ENCODE data around the gene BSPRY. TPM values are rescaled to one million over a fixed set of nuclear protein-coding genes. Genes with fewer than 3 reads are reported as not detected.

Gene BSPRY
- total RNA-seq, 1 experiment from 2014 or later, result 6.4 TPM

DNA sequence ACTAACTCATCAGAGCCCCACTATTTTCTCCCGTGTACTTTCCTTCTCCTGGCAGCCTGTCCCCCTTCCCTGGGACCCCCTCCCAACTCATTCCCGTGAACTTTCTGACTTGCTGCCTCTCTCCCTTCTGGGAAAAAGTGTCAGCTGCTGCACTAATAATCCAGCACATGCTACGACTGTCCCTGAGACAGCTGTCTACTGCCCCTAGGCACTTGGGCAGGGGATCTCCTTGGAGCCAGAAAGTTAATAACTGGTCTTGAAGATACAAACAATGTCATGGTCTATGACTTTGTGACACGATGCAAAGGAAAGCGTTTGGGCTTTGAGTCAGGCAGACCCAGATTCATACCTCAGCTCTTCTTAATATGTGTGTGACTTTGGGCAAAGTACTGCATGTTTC lies 36.1 kb upstream of the BSPRY start (continued):
- TF ChIP-seq FOXP4 (CRISPR knock-in tag; IDR thresholded peaks at IDR 0.05) (no peak), ZNF138 (CRISPR knock-in tag; conservative IDR thresholded peaks at IDR 0.05) (no peak), KAT7 (CRISPR knock-in tag; IDR thresholded peaks at IDR 0.05; ENCODE audit: borderline replicate concordance) (no peak), GABPB1 (CRISPR knock-in tag; IDR thresholded peaks at IDR 0.05) (no peak), SOX15 (CRISPR knock-in tag; IDR thresholded peaks at IDR 0.05) (no peak), NR1H2 (CRISPR knock-in tag; IDR thresholded peaks at IDR 0.05) (no peak), E2F1 (CRISPR knock-in tag; IDR thresholded peaks at IDR 0.05) (no peak)
- TF ChIP-seq, protein P1, sequence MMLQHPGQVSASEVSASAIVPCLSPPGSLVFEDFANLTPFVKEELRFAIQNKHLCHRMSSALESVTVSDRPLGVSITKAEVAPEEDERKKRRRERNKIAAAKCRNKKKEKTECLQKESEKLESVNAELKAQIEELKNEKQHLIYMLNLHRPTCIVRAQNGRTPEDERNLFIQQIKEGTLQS (CRISPR knock-in tag; conservative IDR thresholded peaks at IDR 0.05), result no peak

DNA sequence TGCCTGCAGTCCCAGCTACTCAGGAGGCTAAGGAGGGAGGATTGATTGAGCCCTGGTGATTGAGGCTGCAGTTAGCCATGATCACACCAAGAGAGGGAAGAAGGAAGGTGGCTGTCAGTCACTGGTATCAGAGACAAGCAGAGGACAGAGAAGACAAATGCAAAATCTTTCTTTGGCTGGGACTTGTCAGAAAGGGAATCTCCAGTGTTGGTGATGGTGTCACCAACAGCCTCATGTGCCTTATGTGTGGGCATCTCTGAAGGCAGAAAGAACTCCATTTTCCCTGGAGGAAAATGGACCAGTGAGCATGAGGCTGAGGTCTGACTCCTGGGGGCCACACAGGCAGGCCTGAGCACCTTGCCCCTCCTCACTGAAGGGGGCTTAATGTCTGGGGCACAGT lies 34.1 kb upstream of the BSPRY start:
- ATAC-seq (no peak), DNase-seq (ENCODE audit: low spot score) (no peak)
- Mint-ChIP-seq H3K36me3 (no peaks in the 10 kb centered on the region), H3K27me3 (ENCODE audit: low read depth) (peaks cover 7% of the 10 kb centered on the region), H3K4me3 (no peak overlapping the region), H3K27ac (no peak overlapping the region), H3K4me1 (no peaks in the 10 kb centered on the region), H3K9me3 (no peaks in the 10 kb centered on the region)
- ChIA-PET CTCF (interaction anchor here (0.6 to 1.7 kb wide), 3 partner anchors 40 to 343 kb away, joined by 3 to 4 read pairs (median 3); no protein-coding TSS in a partner anchor), POLR2A (no interaction called here)
- TF ChIP-seq, protein P2, sequence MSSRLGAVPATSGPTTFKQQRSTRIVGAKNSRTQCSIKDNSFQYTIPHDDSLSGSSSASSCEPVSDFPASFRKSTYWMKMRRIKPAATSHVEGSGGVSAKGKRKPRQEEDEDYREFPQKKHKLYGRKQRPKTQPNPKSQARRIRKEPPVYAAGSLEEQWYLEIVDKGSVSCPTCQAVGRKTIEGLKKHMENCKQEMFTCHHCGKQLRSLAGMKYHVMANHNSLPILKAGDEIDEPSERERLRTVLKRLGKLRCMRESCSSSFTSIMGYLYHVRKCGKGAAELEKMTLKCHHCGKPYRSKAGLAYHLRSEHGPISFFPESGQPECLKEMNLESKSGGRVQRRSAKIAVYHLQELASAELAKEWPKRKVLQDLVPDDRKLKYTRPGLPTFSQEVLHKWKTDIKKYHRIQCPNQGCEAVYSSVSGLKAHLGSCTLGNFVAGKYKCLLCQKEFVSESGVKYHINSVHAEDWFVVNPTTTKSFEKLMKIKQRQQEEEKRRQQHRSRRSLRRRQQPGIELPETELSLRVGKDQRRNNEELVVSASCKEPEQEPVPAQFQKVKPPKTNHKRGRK (CRISPR knock-in tag; IDR thresholded peaks at IDR 0.05; ENCODE audit: borderline replicate concordance), result no peak
- TF ChIP-seq ATF1 (CRISPR knock-in tag; IDR thresholded peaks at IDR 0.05), result no peak
- TF ChIP-seq NFATC4 (CRISPR knock-in tag; IDR thresholded peaks at IDR 0.05), result no peak
- TF ChIP-seq TCF7 (CRISPR knock-in tag; IDR thresholded peaks at IDR 0.05; ENCODE audit: low read depth), result no peak
- no peak for TF ChIP-seq E2F5 (CRISPR knock-in tag; IDR thresholded peaks at IDR 0.05)
- TF ChIP-seq, protein P3, sequence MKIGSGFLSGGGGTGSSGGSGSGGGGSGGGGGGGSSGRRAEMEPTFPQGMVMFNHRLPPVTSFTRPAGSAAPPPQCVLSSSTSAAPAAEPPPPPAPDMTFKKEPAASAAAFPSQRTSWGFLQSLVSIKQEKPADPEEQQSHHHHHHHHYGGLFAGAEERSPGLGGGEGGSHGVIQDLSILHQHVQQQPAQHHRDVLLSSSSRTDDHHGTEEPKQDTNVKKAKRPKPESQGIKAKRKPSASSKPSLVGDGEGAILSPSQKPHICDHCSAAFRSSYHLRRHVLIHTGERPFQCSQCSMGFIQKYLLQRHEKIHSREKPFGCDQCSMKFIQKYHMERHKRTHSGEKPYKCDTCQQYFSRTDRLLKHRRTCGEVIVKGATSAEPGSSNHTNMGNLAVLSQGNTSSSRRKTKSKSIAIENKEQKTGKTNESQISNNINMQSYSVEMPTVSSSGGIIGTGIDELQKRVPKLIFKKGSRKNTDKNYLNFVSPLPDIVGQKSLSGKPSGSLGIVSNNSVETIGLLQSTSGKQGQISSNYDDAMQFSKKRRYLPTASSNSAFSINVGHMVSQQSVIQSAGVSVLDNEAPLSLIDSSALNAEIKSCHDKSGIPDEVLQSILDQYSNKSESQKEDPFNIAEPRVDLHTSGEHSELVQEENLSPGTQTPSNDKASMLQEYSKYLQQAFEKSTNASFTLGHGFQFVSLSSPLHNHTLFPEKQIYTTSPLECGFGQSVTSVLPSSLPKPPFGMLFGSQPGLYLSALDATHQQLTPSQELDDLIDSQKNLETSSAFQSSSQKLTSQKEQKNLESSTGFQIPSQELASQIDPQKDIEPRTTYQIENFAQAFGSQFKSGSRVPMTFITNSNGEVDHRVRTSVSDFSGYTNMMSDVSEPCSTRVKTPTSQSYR (CRISPR knock-in tag; IDR thresholded peaks at IDR 0.05), result no peak
- TF ChIP-seq ZNF121 (CRISPR knock-in tag; IDR thresholded peaks at IDR 0.05), result no peak
- TF ChIP-seq MXD4 (CRISPR knock-in tag; IDR thresholded peaks at IDR 0.05; ENCODE audit: borderline replicate concordance), result no peak
- TF ChIP-seq, protein P4, sequence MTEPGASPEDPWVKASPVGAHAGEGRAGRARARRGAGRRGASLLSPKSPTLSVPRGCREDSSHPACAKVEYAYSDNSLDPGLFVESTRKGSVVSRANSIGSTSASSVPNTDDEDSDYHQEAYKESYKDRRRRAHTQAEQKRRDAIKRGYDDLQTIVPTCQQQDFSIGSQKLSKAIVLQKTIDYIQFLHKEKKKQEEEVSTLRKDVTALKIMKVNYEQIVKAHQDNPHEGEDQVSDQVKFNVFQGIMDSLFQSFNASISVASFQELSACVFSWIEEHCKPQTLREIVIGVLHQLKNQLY (CRISPR knock-in tag; IDR thresholded peaks at IDR 0.05), result no peak
- TF ChIP-seq, protein P5, sequence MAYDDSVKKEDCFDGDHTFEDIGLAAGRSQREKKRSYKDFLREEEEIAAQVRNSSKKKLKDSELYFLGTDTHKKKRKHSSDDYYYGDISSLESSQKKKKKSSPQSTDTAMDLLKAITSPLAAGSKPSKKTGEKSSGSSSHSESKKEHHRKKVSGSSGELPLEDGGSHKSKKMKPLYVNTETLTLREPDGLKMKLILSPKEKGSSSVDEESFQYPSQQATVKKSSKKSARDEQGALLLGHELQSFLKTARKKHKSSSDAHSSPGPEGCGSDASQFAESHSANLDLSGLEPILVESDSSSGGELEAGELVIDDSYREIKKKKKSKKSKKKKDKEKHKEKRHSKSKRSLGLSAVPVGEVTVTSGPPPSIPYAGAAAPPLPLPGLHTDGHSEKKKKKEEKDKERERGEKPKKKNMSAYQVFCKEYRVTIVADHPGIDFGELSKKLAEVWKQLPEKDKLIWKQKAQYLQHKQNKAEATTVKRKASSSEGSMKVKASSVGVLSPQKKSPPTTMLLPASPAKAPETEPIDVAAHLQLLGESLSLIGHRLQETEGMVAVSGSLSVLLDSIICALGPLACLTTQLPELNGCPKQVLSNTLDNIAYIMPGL (CRISPR knock-in tag; IDR thresholded peaks at IDR 0.05), result no peak
- no peak for TF ChIP-seq RORB (CRISPR knock-in tag; IDR thresholded peaks at IDR 0.05)
- no peak for TF ChIP-seq ZNF671 (CRISPR knock-in tag; IDR thresholded peaks at IDR 0.05)
- no peak for TF ChIP-seq PREB (CRISPR knock-in tag; IDR thresholded peaks at IDR 0.05; ENCODE audit: borderline replicate concordance)
- no peak for TF ChIP-seq GRHL2 (CRISPR knock-in tag; IDR thresholded peaks at IDR 0.05; ENCODE audit: insufficient replicate concordance, severe bottlenecking)

Data from WTC11 (cell line).